Ishikawa (cell line): ENCODE measurements around the gene OR6X1.

Source experiments
- CEBPB ChIP-seq: IDR thresholded peaks from 2 replicates; pipeline ENCODE4 v1.6.1; 2012
- CREB1 ChIP-seq: IDR thresholded peaks from 2 replicates; pipeline ENCODE4 v1.6.1; 2012; ENCODE audit warnings: low read depth
- EGR1 ChIP-seq: IDR thresholded peaks from 2 replicates; pipeline ENCODE4 v1.6.1; 2012
- EP300 ChIP-seq: IDR thresholded peaks from 2 replicates; pipeline ENCODE4 v1.6.1; 2012; ENCODE audit warnings: borderline replicate concordance
- FOXM1 ChIP-seq: IDR thresholded peaks from 2 replicates; pipeline ENCODE4 v1.6.1; 2012; ENCODE audit warnings: low read depth, borderline replicate concordance
- MAX ChIP-seq: IDR thresholded peaks from 2 replicates; pipeline ENCODE4 v1.6.1; 2012
- NFIC ChIP-seq: IDR thresholded peaks from 2 replicates; pipeline ENCODE4 v1.6.1; 2012
- RAD21 ChIP-seq: IDR thresholded peaks from 2 replicates; pipeline ENCODE4 v1.6.1; 2012; ENCODE audit warnings: low read depth
- REST ChIP-seq: IDR thresholded peaks from 2 replicates; pipeline ENCODE4 v1.6.1; 2012; ENCODE audit warnings: low read depth, mild to moderate bottlenecking
- TAF1 ChIP-seq: IDR thresholded peaks from 2 replicates; pipeline ENCODE4 v1.6.1; 2012; ENCODE audit warnings: low read depth, mild to moderate bottlenecking
- TCF12 ChIP-seq: IDR thresholded peaks from 2 replicates; pipeline ENCODE4 v1.6.1; 2012; ENCODE audit warnings: low read depth
- TEAD4 ChIP-seq: IDR thresholded peaks from 2 replicates; pipeline ENCODE4 v1.6.1; 2012
- USF1 ChIP-seq: IDR thresholded peaks from 2 replicates; pipeline ENCODE4 v1.6.1; 2012
- YY1 ChIP-seq: IDR thresholded peaks from 2 replicates; pipeline ENCODE4 v1.6.1; 2012; ENCODE audit warnings: low read depth
- ZBTB7A ChIP-seq: IDR thresholded peaks from 2 replicates; pipeline ENCODE4 v1.6.1; 2012; ENCODE audit warnings: low read depth

The OR6X1 gene

GRCh38 chr11:123798079-123798478 lies 43.8 kb upstream of the OR6X1 start:
- TF ChIP-seq EGR1 (no peak), NFIC (no peak), ZBTB7A (no peak), RAD21 (no peak), REST (no peak)

- no peak for TF ChIP-seq USF1
- TF ChIP-seq ZBTB7A = no peak
- TF ChIP-seq RAD21 = no peak
- no peak for TF ChIP-seq YY1
- TF ChIP-seq TAF1 = no peak
- TF ChIP-seq CEBPB = no peak
- no peak for TF ChIP-seq REST
- no peak for TF ChIP-seq NFIC
- no peak for TF ChIP-seq TCF12
- no peak for TF ChIP-seq TEAD4
Observed at GRCh38 chr11:123797541-123797940, 43.2 kb upstream of the OR6X1 start.

GRCh38 chr11:123797114-123797513 lies 42.8 kb upstream of the OR6X1 start:
- TF ChIP-seq TEAD4 (no peak), CREB1 (no peak)

GRCh38 chr11:123796226-123796625 lies 41.9 kb upstream of the OR6X1 start:
- TF ChIP-seq CEBPB (no peak), YY1 (no peak), REST (no peak), EP300 (no peak), NFIC (no peak), CREB1 (no peak), RAD21 (no peak), EGR1 (no peak), MAX (no peak), TEAD4 (no peak), ZBTB7A (no peak)

GRCh38 chr11:123783536-123783935 lies 29.2 kb upstream of the OR6X1 start:
- TF ChIP-seq FOXM1 (no peak), RAD21 (no peak), REST (no peak), EGR1 (no peak), TAF1 (no peak), TEAD4 (no peak), CREB1 (no peak), ZBTB7A (no peak), CEBPB (no peak), USF1 (no peak)
